ENCODE results near the gene TRABD2A.

DNA sequence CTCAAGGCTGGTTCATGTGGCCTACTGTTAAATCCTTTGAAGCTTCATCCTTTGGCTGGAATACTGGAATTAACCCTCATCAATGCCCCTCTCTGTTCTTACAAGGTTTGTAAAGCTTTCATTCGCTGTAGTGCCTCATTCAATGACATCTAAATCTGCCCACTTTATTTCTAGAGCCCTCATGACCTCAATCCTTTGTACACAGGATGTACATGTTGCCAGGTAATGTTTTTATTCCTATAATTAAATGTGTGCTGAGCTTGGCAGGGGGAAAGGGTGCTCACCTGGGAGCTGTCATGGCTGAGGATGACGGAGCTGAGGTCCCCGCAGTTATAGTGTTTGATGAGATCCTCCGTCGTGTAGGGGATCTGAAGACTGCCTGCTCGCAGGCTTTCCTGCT lies 39.3 kb downstream of the TRABD2A start:
- TF ChIP-seq EP300 (IDR thresholded peaks at IDR 0.05) (no peak), POLR2A (IDR thresholded peaks at IDR 0.05) (no peak)
